Natural killer cell (primary cell): ENCODE results near the gene CYSLTR2. TPM values are rescaled to one million over a fixed set of nuclear protein-coding genes. Genes with fewer than 3 reads are reported as not detected.

Experiments used
- ATAC-seq, 3 donors: fragments of 150-1000 bp in 2 of 3; fragments of 200-7000 bp in 1 of 3; cut with Tn5 transposase; 1 replicate in 1 of 3; 2 replicates in 2 of 3; pipeline ENCODE4 v1.10.0; 2021; ENCODE audit warnings: mild to moderate bottlenecking in 2 of 3, moderate library complexity in 2 of 3
- DNase-seq, 2 donors: peaks; one replicate each; pipeline versions ENCODE4 v3.0.0 to v3.0.0-alpha.2; 2013 to 2021; ENCODE audit warnings: mixed read lengths in 1 of 2
- H3K27ac ChIP-seq: one replicate; pipeline ENCODE4 v1.5.1; 2013; ENCODE audit warnings: mild to moderate bottlenecking, low read length
- H3K27me3 ChIP-seq: one replicate; pipeline ENCODE4 v1.6.1; 2013; ENCODE audit warnings: low read length; ENCODE audit not compliant: control insufficient read depth, insufficient read depth
- H3K36me3 ChIP-seq: one replicate; pipeline ENCODE4 v1.6.1; 2013; ENCODE audit warnings: low read length; ENCODE audit not compliant: control insufficient read depth, insufficient read depth
- H3K4me1 ChIP-seq: one replicate; pipeline ENCODE4 v1.6.1; 2013; ENCODE audit warnings: low read length; ENCODE audit not compliant: control insufficient read depth, insufficient read depth
- H3K4me3 ChIP-seq: one replicate; pipeline ENCODE4 v1.5.1; 2013; ENCODE audit warnings: low read length
- H3K9me3 ChIP-seq: one replicate; pipeline ENCODE4 v1.6.1; 2013; ENCODE audit warnings: low read length; ENCODE audit not compliant: control insufficient read depth, insufficient read depth
- H3K27ac Mint-ChIP-seq, 2 donors: one replicate each; pipeline ENCODE4 v1.8.0; 2022; ENCODE audit warnings: mild to moderate bottlenecking in 2 of 2, mixed read lengths in 2 of 2, moderate library complexity in 1 of 2
- H3K27me3 Mint-ChIP-seq, 2 donors: one replicate each; pipeline ENCODE4 v1.8.0; 2022; ENCODE audit warnings: low read depth in 2 of 2, mixed read lengths in 2 of 2
- H3K36me3 Mint-ChIP-seq: one replicate; pipeline ENCODE4 v1.8.0; 2022; ENCODE audit warnings: mixed read lengths
- H3K4me1 Mint-ChIP-seq, 2 donors: one replicate each; pipeline ENCODE4 v1.8.0; 2022; ENCODE audit warnings: mixed read lengths in 2 of 2
- H3K4me3 Mint-ChIP-seq: one replicate; pipeline ENCODE4 v1.8.0; 2022; ENCODE audit warnings: mild to moderate bottlenecking, moderate library complexity, mixed read lengths
- H3K9me3 Mint-ChIP-seq, 2 donors: one replicate each; pipeline ENCODE4 v1.8.0; 2022; ENCODE audit warnings: mixed read lengths in 2 of 2
- CTCF ChIP-seq: fragments of 200-600 bp; IDR thresholded peaks from one replicate; pipeline ENCODE4 v1.8.0; 2022; ENCODE audit warnings: antibody characterized with exemption
- WGBS: methylation state at CpG from one replicate; pipeline ENCODE4 v1.1.7; 2013; ENCODE audit warnings: missing lambda C conversion rate; ENCODE audit not compliant: insufficient coverage; 5-methylcytosine and 5-hydroxymethylcytosine counted together
- intact Hi-C: fragments of 100-400 bp; cut with micrococcal nuclease; formaldehyde crosslinking; loops from one replicate; pipeline ENCODE4 v1.14.2; 2022
- total RNA-seq, 4 donors: library from RNA; stranded (reverse); fragments of 120-200 nt in 1 of 4; gene quantifications; one replicate each; pipeline versions ENCODE4 v1.2.3 to v1.2.4, GENCODE V29; 2013 to 2022

The CYSLTR2 gene
- total RNA-seq, 3 donors from 2014 or later (not counting 1 experiment from before 2014, with no cell fraction given) = 5.3 to 8.6 (median 7.9) TPM

- no peak for TF ChIP-seq CTCF
- ATAC-seq (no peak), DNase-seq (no peak)
- Histone ChIP-seq H3K4me1 (no peaks in the 10 kb centered on the region), H3K27me3 (no peaks in the 10 kb centered on the region), H3K27ac (no peak overlapping the region), H3K4me3 (no peak overlapping the region), H3K9me3 (peaks cover 21% of the 10 kb centered on the region), H3K36me3 (no peaks in the 10 kb centered on the region)
- Mint-ChIP-seq H3K36me3 (peaks cover 15% of the 10 kb centered on the region), H3K27ac (no peak overlapping the region), H3K4me1 (no peaks in the 10 kb centered on the region), H3K9me3 (peaks cover 5% of the 10 kb centered on the region in 2 donors), H3K27me3 (no peaks in the 10 kb centered on the region), H3K4me3 (no peak overlapping the region)
- intact Hi-C loops = no loop called here
- WGBS = 74% methylated on average over 4 of the region's 4 CpGs
These were observed 29.7 kb upstream of the CYSLTR2 start for GRCh38 chr13:48624016-48624415.

- Histone ChIP-seq H3K27me3 (no peaks in the 10 kb centered on the region), H3K9me3 (peaks cover 16% of the 10 kb centered on the region), H3K4me3 (no peak overlapping the region), H3K27ac (no peak overlapping the region), H3K4me1 (no peaks in the 10 kb centered on the region), H3K36me3 (no peaks in the 10 kb centered on the region)
- TF ChIP-seq CTCF = no peak
- Mint-ChIP-seq H3K4me3 (no peak overlapping the region), H3K36me3 (peaks cover 15% of the 10 kb centered on the region), H3K9me3 (peaks cover 5% of the 10 kb centered on the region in 2 donors), H3K27me3 (no peaks in the 10 kb centered on the region), H3K4me1 (no peaks in the 10 kb centered on the region), H3K27ac (no peak overlapping the region)
- DNase-seq = no peak
- intact Hi-C loops = no loop called here
- 83% methylated on average over 2 of the region's 4 CpGs for WGBS
- no peak for ATAC-seq
These were observed 28.9 kb upstream of the CYSLTR2 start for GRCh38 chr13:48624858-48625257.

- WGBS = 75% methylated on average over 1 of the region's 4 CpGs
- Histone ChIP-seq H3K36me3 (no peaks in the 10 kb centered on the region), H3K9me3 (peaks cover 14% of the 10 kb centered on the region), H3K4me3 (no peak overlapping the region), H3K27ac (no peak overlapping the region), H3K27me3 (no peaks in the 10 kb centered on the region), H3K4me1 (no peaks in the 10 kb centered on the region)
- DNase-seq (no peak), ATAC-seq (no peak)
- Mint-ChIP-seq H3K4me3 (no peak overlapping the region), H3K27me3 (no peaks in the 10 kb centered on the region), H3K9me3 (peaks cover 5% of the 10 kb centered on the region in 2 donors), H3K36me3 (peaks cover 10% of the 10 kb centered on the region), H3K4me1 (no peaks in the 10 kb centered on the region), H3K27ac (no peak overlapping the region)
- no peak for TF ChIP-seq CTCF
- intact Hi-C loops = no loop called here
These were observed 28.2 kb upstream of the CYSLTR2 start for GRCh38 chr13:48625413-48626076.

- H3K4me1 Mint-ChIP-seq = no peaks in the 10 kb centered on the region
- intact Hi-C loops = no loop called here
- H3K27me3 Mint-ChIP-seq = no peaks in the 10 kb centered on the region
- WGBS = 36% methylated on average over 1 of the region's 1 CpG
- H3K4me1 ChIP-seq = no peaks in the 10 kb centered on the region
- H3K36me3 ChIP-seq = no peaks in the 10 kb centered on the region
- peaks cover 9% of the 10 kb centered on the region for H3K9me3 ChIP-seq
- peaks cover 5% of the 10 kb centered on the region in 2 donors for H3K9me3 Mint-ChIP-seq
- H3K36me3 Mint-ChIP-seq = peaks cover 8% of the 10 kb centered on the region
- DNase-seq = no peak
- no peak overlapping the region for H3K4me3 Mint-ChIP-seq
- H3K4me3 ChIP-seq = no peak overlapping the region
- H3K27ac Mint-ChIP-seq = no peak overlapping the region
- TF ChIP-seq CTCF = no peak
- no peaks in the 10 kb centered on the region for H3K27me3 ChIP-seq
- ATAC-seq = no peak
- H3K27ac ChIP-seq = no peak overlapping the region
These were observed 27.7 kb upstream of the CYSLTR2 start for GRCh38 chr13:48626077-48626449.
